OCI-LY3 (cell line): Measurements from ENCODE around the gene CARD8.

ENCODE experiments used
- H2AFZ ChIP-seq: fragments of 200-600, 300-600 bp; shearing (Covaris generic); 2 replicates; pipeline ENCODE4 v1.6.0; 2014; ENCODE audit warnings: antibody characterized with exemption, low read depth, low read length
- H3K27ac ChIP-seq: fragments of 200-600, 300-600 bp; sonication (generic); 2 replicates; pipeline ENCODE4 v1.5.1; 2014; ENCODE audit warnings: mild to moderate bottlenecking, low read length, moderate library complexity, mixed read lengths
- H3K27me3 ChIP-seq: fragments of 200-600, 300-600 bp; sonication (generic); 2 replicates; pipeline ENCODE4 v1.6.1; 2014; ENCODE audit warnings: low read depth, low read length, mixed read lengths
- H3K36me3 ChIP-seq: fragments of 200-600, 300-600 bp; sonication (generic); replicated peaks from 2 replicates; pipeline ENCODE3; 2014; ENCODE audit warnings: low read depth, low read length, mixed read lengths
- H3K4me1 ChIP-seq: fragments of 300-600, 200-600 bp; sonication (generic); 2 replicates; pipeline ENCODE4 v1.6.1; 2014; ENCODE audit warnings: low read length, mixed read lengths
- H3K4me2 ChIP-seq: fragments of 200-600, 300-600 bp; sonication (generic); 2 replicates; pipeline ENCODE4 v1.6.1; 2014; ENCODE audit warnings: low read length, mixed read lengths
- H3K4me3 ChIP-seq: fragments of 300-600, 200-600 bp; sonication (generic); 2 replicates; pipeline ENCODE4 v1.5.1; 2014; ENCODE audit warnings: antibody characterized with exemption, mild to moderate bottlenecking, low read length, moderate library complexity
- H3K79me2 ChIP-seq: fragments of 300-600, 200-600 bp; shearing (Covaris generic); 2 replicates; pipeline ENCODE4 v1.6.1; 2014; ENCODE audit warnings: mild to moderate bottlenecking, low read length, mixed read lengths
- H3K9ac ChIP-seq: fragments of 300-600, 200-600 bp; shearing (Covaris generic); 2 replicates; pipeline ENCODE4 v1.6.0; 2014; ENCODE audit warnings: mild to moderate bottlenecking, low read length, moderate library complexity
- H3K9me3 ChIP-seq: fragments of 200-600, 300-600 bp; shearing (Covaris generic); 2 replicates; pipeline ENCODE4 v1.6.1; 2014; ENCODE audit warnings: low read length, mixed read lengths; ENCODE audit not compliant: insufficient read depth
- H4K20me1 ChIP-seq: fragments of 200-600, 300-600 bp; sonication (generic); 2 replicates; pipeline ENCODE4 v1.6.1; 2016; ENCODE audit warnings: low read length, mixed read lengths; ENCODE audit not compliant: insufficient read depth
- EZH2phosphoT487 ChIP-seq: fragments of 200-600 bp; shearing (Covaris generic); IDR thresholded peaks from 2 replicates; pipeline ENCODE4 v1.6.1; 2018; ENCODE audit warnings: antibody characterized with exemption, mixed run types, low read depth
- TF ChIP-seq, protein P1 (sequence below): fragments of 200-600, 300-600 bp; sonication (generic); IDR thresholded peaks from 2 replicates; pipeline ENCODE4 v1.5.1; 2014; ENCODE audit warnings: antibody characterized with exemption, low read length, low read depth

CARD8 gene

GRCh38 chr19:48210005-48210404 lies 45.7 kb downstream of the CARD8 start:
- H3K9me3 ChIP-seq, result no peaks in the 10 kb centered on the region
- H3K4me2 ChIP-seq, result no peak overlapping the region
- TF ChIP-seq, protein P1, sequence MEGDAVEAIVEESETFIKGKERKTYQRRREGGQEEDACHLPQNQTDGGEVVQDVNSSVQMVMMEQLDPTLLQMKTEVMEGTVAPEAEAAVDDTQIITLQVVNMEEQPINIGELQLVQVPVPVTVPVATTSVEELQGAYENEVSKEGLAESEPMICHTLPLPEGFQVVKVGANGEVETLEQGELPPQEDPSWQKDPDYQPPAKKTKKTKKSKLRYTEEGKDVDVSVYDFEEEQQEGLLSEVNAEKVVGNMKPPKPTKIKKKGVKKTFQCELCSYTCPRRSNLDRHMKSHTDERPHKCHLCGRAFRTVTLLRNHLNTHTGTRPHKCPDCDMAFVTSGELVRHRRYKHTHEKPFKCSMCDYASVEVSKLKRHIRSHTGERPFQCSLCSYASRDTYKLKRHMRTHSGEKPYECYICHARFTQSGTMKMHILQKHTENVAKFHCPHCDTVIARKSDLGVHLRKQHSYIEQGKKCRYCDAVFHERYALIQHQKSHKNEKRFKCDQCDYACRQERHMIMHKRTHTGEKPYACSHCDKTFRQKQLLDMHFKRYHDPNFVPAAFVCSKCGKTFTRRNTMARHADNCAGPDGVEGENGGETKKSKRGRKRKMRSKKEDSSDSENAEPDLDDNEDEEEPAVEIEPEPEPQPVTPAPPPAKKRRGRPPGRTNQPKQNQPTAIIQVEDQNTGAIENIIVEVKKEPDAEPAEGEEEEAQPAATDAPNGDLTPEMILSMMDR, result no peak
- no peak for TF ChIP-seq EZH2phosphoT487
- H3K36me3 ChIP-seq, result peaks cover 3% of the 10 kb centered on the region
- peaks cover 6% of the 10 kb centered on the region for H3K79me2 ChIP-seq
- H3K4me1 ChIP-seq, result no peaks in the 10 kb centered on the region
- H3K27me3 ChIP-seq, result no peaks in the 10 kb centered on the region
- H4K20me1 ChIP-seq, result no peaks in the 10 kb centered on the region
- no peak overlapping the region for H2AFZ ChIP-seq
- no peak overlapping the region for H3K27ac ChIP-seq
- no peak overlapping the region for H3K9ac ChIP-seq
- H3K4me3 ChIP-seq, result no peak overlapping the region

GRCh38 chr19:48206397-48207093 lies 49.2 kb downstream of the CARD8 start:
- no peaks in the 10 kb centered on the region for H4K20me1 ChIP-seq
- H3K79me2 ChIP-seq, result peaks cover 23% of the 10 kb centered on the region
- no peak overlapping the region for H3K4me2 ChIP-seq
- no peaks in the 10 kb centered on the region for H3K27me3 ChIP-seq
- TF ChIP-seq EZH2phosphoT487, result no peak
- TF ChIP-seq, protein P1, result no peak
- H2AFZ ChIP-seq, result no peak overlapping the region
- H3K4me1 ChIP-seq, result peaks cover 12% of the 10 kb centered on the region
- no peak overlapping the region for H3K9ac ChIP-seq
- no peak overlapping the region for H3K27ac ChIP-seq
- peaks cover 3% of the 10 kb centered on the region for H3K36me3 ChIP-seq
- H3K4me3 ChIP-seq, result no peak overlapping the region
- no peaks in the 10 kb centered on the region for H3K9me3 ChIP-seq

- Histone ChIP-seq H3K27me3 (no peaks in the 10 kb centered on the region), H3K79me2 (peaks cover 23% of the 10 kb centered on the region), H3K4me2 (peak overlapping the region; percentile 95), H3K9me3 (no peaks in the 10 kb centered on the region), H3K27ac (peak overlapping the region; percentile 31), H3K36me3 (peaks cover 5% of the 10 kb centered on the region), H3K9ac (peak overlapping the region; percentile 94), H3K4me3 (peak overlapping the region; percentile 85), H4K20me1 (no peaks in the 10 kb centered on the region), H2AFZ (peak overlapping the region; percentile 95), H3K4me1 (peaks cover 12% of the 10 kb centered on the region)
- no peak for TF ChIP-seq EZH2phosphoT487
- TF ChIP-seq, protein P1, result no peak
Measured at GRCh38 chr19:48203794-48204628, 51.7 kb downstream of the CARD8 start.

GRCh38 chr19:48203222-48203793 lies 52.4 kb downstream of the CARD8 start:
- H3K36me3 ChIP-seq, result peaks cover 5% of the 10 kb centered on the region
- H3K27me3 ChIP-seq, result no peaks in the 10 kb centered on the region
- no peak for TF ChIP-seq EZH2phosphoT487
- TF ChIP-seq, protein P1, result no peak
- peak overlapping the region; percentile 85 for H3K4me3 ChIP-seq
- peaks cover 12% of the 10 kb centered on the region for H3K4me1 ChIP-seq
- no peaks in the 10 kb centered on the region for H3K9me3 ChIP-seq
- H3K79me2 ChIP-seq, result peaks cover 23% of the 10 kb centered on the region
- H2AFZ ChIP-seq, result peak overlapping the region; percentile 65
- no peaks in the 10 kb centered on the region for H4K20me1 ChIP-seq
- peak overlapping the region; percentile 84 for H3K4me2 ChIP-seq
- peak overlapping the region; percentile 94 for H3K9ac ChIP-seq
- peak overlapping the region; percentile 31 for H3K27ac ChIP-seq
